Stomach (tissue), 4 donors: ENCODE measurements around the gene NTNG1.

Source experiments
- POLR2A ChIP-seq, 4 donors: fragments of 450-650 bp; IDR thresholded peaks; one replicate each; pipeline ENCODE4 v1.6.1; 2016; ENCODE audit warnings: antibody characterized with exemption in 4 of 4, control low read depth in 2 of 4, mild to moderate bottlenecking in 1 of 4, moderate library complexity in 1 of 4
- POLR2AphosphoS5 ChIP-seq, 3 donors: sonication (generic); formaldehyde crosslinking; IDR thresholded peaks; one replicate each; pipeline ENCODE4 v1.6.1; 2016; ENCODE audit warnings: antibody characterized with exemption in 3 of 3

DNA sequence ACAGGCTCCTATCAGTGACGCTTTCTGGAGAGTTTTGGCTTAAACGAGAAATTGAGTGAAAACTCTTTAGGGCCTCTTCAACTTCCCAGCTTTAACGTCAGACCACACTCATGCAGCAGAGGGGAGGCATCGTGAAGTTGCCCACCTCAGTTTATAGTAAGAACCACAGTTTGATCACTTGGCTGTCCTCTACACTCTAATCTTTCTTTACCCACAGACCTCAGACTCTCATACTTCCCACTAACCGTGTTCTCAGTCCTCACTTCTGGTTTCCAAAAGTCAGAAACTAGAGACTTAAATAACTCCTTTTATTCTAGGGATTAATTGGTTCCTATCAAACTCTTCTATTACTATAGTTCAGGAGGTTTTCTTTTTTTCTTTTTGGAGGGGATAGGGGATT lies 302.2 kb downstream of the NTNG1 start:
- no peak for TF ChIP-seq POLR2AphosphoS5 (IDR thresholded peaks at IDR 0.05)
- no peak for TF ChIP-seq POLR2A (IDR thresholded peaks at IDR 0.05)
